GM23248 (cell line): ENCODE data around the gene ZNF470.

Source experiments
- EZH2 ChIP-seq: fragments of 200-600 bp; sonication (generic); IDR thresholded peaks from 2 replicates; pipeline ENCODE4 v1.6.1; 2018; ENCODE audit warnings: antibody characterized with exemption, mild to moderate bottlenecking; ENCODE audit not compliant: insufficient read depth, poor library complexity, severe bottlenecking
- EZH2phosphoT487 ChIP-seq: fragments of 200-600 bp; sonication (generic); IDR thresholded peaks from 2 replicates; pipeline ENCODE4 v1.6.1; 2018; ENCODE audit warnings: antibody characterized with exemption, moderate library complexity, mild to moderate bottlenecking, low read depth; ENCODE audit not compliant: insufficient read depth

DNA sequence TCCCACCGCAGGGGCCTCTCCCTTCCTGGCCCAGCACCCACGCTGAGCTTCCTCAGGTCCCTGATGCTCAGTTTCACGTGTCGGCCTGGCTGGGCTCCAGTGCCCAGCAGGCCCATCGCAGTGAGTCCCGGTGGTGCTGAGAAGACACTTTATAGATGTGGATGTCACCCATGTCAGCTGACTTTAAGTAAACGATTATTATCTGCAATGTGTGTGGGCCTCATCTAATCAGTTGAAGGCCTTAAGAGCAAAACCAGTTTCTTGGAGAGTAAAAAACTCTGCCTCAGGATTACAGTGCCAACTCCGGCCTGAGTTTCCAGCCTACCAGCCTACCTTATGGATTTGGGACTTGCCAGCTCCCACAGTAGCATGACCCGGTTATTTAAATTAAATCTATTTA lies 58.4 kb downstream of the ZNF470 start:
- TF ChIP-seq EZH2phosphoT487, result no peak
- no peak for TF ChIP-seq EZH2
